ENCODE results near the gene NF1. TPM values are rescaled to one million over a fixed set of nuclear protein-coding genes. Genes with fewer than 3 reads are reported as not detected.
"Not testable (repeated sequence)": the region's sequence is repeated elsewhere in the genome, so short reads cannot be mapped to it uniquely, and the experiment has no call there.

NF1 gene
- total RNA-seq, 1 donor from 2014 or later, result 33.2 TPM

GRCh38 chr17:31374094-31374447 is 279.3 kb downstream of the NF1 start:
- no peak for TF ChIP-seq CTCF (IDR thresholded peaks at IDR 0.05; ENCODE audit: insufficient read depth, low read length, severe bottlenecking)
- no peak for DNase-seq (ENCODE audit: low read depth)
- H3K4me3 ChIP-seq (ENCODE audit: low read depth, low read length), result no peak overlapping the region
- FAIRE-seq, result no peak
- no peaks in the 10 kb centered on the region for H3K27me3 ChIP-seq (ENCODE audit: control insufficient read depth, insufficient read depth, low read length)
- peaks cover 2% of the 10 kb centered on the region for H3K36me3 ChIP-seq (ENCODE audit: control insufficient read depth, insufficient read depth, low read length)

- H3K4me3 ChIP-seq (ENCODE audit: low read depth, low read length), result no peak overlapping the region
- DNase-seq (ENCODE audit: low read depth), result no peak
- no peak for FAIRE-seq
- H3K27me3 ChIP-seq (ENCODE audit: control insufficient read depth, insufficient read depth, low read length), result no peaks in the 10 kb centered on the region
- peaks cover 2% of the 10 kb centered on the region for H3K36me3 ChIP-seq (ENCODE audit: control insufficient read depth, insufficient read depth, low read length)
- TF ChIP-seq CTCF (IDR thresholded peaks at IDR 0.05; ENCODE audit: insufficient read depth, low read length, severe bottlenecking), result no peak
These were observed 279.7 kb downstream of the NF1 start for GRCh38 chr17:31374503-31374902.

GRCh38 chr17:31378638-31379037 is 283.9 kb downstream of the NF1 start:
- H3K4me3 ChIP-seq (ENCODE audit: low read depth, low read length), result no peak overlapping the region
- FAIRE-seq, result no peak
- TF ChIP-seq CTCF (IDR thresholded peaks at IDR 0.05; ENCODE audit: insufficient read depth, low read length, severe bottlenecking), result no peak
- peaks cover 5% of the 10 kb centered on the region for H3K36me3 ChIP-seq (ENCODE audit: control insufficient read depth, insufficient read depth, low read length)
- H3K27me3 ChIP-seq (ENCODE audit: control insufficient read depth, insufficient read depth, low read length), result no peaks in the 10 kb centered on the region
- DNase-seq (ENCODE audit: low read depth), result no peak

GRCh38 chr17:31379597-31380205 is 284.9 kb downstream of the NF1 start:
- TF ChIP-seq CTCF (IDR thresholded peaks at IDR 0.05; ENCODE audit: insufficient read depth, low read length, severe bottlenecking), result no peak
- no peak for FAIRE-seq

GRCh38 chr17:31381165-31381668 is 286.4 kb downstream of the NF1 start:
- TF ChIP-seq CTCF (IDR thresholded peaks at IDR 0.05; ENCODE audit: insufficient read depth, low read length, severe bottlenecking), result no peak
- H3K36me3 ChIP-seq (ENCODE audit: control insufficient read depth, insufficient read depth, low read length), result peaks cover 3% of the 10 kb centered on the region
- DNase-seq (ENCODE audit: low read depth) (no peak), FAIRE-seq (no peak)
- no peak overlapping the region for H3K4me3 ChIP-seq (ENCODE audit: low read depth, low read length)
- no peaks in the 10 kb centered on the region for H3K27me3 ChIP-seq (ENCODE audit: control insufficient read depth, insufficient read depth, low read length)

More at GRCh38 chr17:31379597-31380205, 284.9 kb downstream of the NF1 start:
- DNase-seq (ENCODE audit: low read depth), result no peak
- no peak overlapping the region for H3K4me3 ChIP-seq (ENCODE audit: low read depth, low read length)
- peaks cover 3% of the 10 kb centered on the region for H3K36me3 ChIP-seq (ENCODE audit: control insufficient read depth, insufficient read depth, low read length)
- H3K27me3 ChIP-seq (ENCODE audit: control insufficient read depth, insufficient read depth, low read length), result no peaks in the 10 kb centered on the region

GRCh38 chr17:31382668-31383275 is 288.0 kb downstream of the NF1 start:
- not testable (repeated sequence) for H3K36me3 ChIP-seq (ENCODE audit: control insufficient read depth, insufficient read depth, low read length); H3K4me3 ChIP-seq (ENCODE audit: low read depth, low read length); FAIRE-seq; DNase-seq (ENCODE audit: low read depth); H3K27me3 ChIP-seq (ENCODE audit: control insufficient read depth, insufficient read depth, low read length)

GRCh38 chr17:31383488-31383887 is 288.7 kb downstream of the NF1 start:
- not testable (repeated sequence) for H3K36me3 ChIP-seq (ENCODE audit: control insufficient read depth, insufficient read depth, low read length); H3K4me3 ChIP-seq (ENCODE audit: low read depth, low read length); FAIRE-seq; H3K27me3 ChIP-seq (ENCODE audit: control insufficient read depth, insufficient read depth, low read length); DNase-seq (ENCODE audit: low read depth)

Data from bronchial epithelial cell (primary cell).